Measurements from ENCODE around the gene SLU7.

SLU7 gene

DNA sequence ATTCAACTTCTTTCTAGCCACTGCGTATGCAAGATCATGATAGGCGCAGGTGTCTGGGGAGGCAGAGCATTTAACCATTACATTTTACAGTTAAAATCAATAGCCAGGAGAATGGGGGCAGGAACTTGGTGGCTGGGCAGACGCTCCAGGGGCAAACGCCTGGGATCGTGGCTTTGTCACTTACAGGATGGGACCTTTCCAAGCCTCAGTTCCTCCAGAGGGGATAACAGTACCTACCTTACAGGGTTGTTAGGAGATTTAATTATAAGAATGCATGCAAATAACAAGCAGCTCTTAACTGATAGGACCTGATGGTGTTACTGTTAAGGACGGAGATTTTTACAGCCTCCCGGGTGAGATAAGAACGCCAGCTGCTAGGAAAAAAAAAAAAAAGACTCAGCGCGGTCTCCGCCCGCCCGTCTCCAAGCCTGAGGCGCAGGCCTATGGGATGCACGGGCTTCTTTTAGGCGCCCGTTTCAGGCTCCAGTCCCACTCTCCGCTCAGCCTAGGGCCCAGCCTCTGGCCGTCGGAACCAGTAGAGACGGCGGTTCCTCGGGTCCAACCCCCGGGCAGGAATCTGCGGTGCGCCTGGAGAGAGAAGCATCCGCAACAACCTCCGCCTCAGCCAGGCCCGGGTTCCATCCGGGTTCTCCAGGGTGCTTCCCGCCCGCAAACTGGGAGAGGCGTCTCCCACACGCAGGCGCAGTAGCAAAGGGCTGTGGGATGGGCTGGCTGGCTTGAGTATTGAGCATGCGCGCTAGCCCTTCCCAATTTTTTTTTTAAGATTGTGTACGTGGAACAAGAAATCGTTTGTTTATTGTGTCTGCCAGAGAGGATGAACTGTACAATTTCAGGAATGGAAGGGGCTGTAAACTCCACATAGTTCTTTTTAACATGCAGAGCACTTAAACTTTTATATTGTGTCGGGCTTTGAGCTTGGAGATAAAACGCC, 19.2 kb downstream of the SLU7 start, which contains the start of gene FAM200C:
Gene FAM200C (minus strand): TSS at position 653 of the 952 bp plus-strand sequence. CDS start 4,564 bp downstream, outside the sequence.
- peak; percentile 94 for DNase-seq

DNA sequence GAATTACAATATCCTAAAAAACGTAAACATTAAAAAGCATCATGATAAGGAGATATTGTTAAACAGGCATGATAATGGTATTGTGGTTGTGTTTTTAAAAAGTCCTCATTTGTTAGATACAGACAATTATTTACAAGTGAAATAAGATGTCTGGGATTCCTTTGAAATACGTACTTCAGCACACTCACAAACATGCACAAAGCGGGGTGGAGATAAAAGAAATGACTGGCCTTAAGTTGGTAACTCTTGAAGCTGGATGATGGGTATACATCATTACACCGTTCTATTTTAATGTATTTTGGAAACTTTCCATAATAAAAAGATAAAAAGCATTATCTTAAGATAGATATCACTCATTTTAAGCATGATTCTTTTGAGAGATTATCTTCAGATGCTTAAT, 20.1 kb downstream of the SLU7 start:
- no peak for DNase-seq

DNA sequence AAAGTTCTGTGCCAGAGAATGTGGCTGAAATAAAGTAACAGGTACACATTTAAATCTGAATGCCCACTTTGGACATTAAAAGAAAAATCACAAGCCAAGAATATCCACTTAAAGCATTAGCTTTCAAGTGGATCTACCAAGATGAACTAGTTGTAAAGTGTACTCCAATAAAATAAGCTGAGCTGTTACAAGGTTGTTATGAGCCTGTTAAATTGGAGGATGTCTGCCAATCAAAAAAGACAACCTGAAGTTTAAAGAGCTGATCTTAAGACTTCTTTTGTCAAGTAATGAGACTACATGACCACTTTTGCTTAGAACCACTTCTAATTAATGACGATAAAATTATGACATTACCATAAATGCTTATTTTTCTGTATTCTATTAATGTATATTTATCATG, 21.4 kb downstream of the SLU7 start:
- no peak for DNase-seq

DNA sequence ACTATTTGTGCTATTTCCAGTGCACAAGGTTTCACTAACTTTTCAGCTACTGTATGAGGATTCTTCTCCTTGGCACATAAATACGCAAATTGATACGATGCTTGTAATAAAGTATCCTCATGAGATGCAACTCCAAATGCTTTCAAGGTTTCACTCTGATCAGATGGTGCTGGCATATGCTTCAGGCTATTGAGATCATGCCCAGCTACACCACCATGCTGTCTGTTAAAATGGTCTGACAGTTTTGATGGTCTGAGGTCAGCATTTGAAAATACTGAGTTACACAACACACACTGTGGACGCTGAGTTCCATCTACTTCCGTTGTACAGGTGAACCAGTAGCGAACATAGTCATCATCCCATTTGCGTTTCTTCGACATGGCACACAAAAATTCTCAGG, 23.8 kb downstream of the SLU7 start:
- no peak for DNase-seq

DNA sequence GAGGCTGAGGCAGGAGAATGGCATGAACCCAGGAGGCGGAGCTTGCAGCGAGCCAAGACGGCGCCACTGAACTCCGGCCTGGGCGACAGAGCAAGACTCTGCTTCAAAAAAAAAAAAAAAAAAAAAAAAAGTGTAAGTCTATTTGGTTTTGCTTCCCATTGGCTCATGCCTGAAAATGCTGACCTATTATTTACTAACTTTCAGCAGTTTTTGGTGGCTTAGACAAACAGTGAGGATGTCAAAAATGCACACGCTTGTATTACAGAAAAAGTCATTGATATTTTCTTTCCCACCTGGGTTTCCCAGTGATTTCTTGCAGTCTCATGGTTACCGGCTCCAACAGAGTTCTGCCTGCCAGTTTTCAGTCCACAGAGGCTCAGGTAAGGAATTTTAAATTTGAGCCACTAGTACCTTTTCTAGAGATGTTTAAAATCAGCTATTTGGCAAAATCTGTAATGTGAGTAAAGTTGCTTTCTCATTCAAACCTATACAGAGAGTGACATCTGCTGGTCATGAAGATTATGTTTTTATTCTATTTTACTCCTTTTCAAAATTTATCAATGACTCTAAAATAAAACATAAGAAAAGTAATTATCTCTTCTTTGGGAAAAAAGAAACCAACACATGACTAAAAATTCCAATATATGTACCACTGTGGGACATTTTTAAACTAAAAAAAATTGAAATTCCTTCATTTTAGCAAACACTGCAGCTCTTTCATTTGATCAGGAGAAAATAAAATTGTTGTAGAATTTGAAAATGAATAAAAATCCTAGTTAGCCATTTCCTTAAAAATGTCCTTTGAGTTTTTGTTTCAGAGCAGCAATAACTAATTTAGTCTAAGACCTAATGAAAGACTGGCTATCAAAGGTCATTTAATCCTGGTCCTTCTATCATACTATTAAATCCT, 27.8 kb downstream of the SLU7 start:
- DNase-seq, result peak; percentile 67

DNA sequence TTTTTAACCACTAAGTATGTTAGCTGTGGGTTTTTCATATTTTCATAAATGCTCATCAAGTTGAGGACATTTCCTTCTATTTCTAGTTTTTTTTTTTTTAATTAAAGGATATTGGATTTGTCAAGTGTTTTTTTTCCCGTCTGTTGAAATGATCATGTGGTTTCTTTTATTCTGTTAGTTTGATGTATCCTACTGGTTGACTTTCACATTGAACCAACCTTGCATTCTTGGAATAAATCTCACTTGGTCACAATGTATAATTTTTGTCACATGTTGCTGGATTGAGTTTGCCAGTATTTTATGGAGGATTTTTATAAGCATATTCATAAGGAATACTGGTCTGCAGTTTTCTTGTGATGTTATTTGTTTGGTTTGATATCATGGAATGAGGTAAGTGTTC, 31.4 kb downstream of the SLU7 start:
- no peak for DNase-seq

DNA sequence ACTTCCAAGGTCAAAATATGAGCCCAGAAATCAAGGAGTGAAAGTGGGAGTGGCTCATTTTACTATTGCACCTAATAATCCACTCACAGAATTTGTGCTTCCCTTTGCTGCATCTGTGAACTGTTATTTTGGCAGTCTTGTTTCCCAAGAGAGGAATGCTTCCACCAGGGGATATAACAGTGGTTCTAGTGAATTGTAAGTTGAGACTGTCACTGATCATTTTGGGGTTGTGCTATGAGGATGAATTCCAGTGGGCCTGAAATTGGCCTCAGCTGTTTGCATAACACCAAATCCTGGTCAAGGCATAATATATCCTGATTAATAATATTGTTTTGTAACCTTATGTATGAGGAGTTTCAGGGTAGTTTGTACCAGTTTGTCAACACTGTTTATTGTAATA, 33.4 kb downstream of the SLU7 start:
- DNase-seq, result no peak

DNA sequence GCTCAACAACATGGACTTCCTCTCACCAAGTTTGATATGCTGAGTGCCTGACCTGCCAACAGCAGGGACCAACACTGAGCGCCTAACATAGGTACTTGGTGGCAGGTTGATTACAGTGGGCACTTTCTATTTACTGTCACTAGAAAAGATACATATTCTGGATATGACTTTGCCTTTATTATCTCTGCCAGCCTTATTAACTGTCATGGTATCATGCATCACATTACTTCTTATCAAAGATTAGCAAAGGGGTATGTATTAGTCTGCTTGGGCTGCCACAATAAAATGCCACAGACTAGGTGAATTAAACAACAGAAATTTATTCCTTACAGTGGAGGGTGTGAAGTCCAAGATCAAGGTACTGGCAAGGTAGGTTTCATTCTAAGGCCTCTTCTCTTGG, 34.2 kb downstream of the SLU7 start:
- DNase-seq, result no peak

DNA sequence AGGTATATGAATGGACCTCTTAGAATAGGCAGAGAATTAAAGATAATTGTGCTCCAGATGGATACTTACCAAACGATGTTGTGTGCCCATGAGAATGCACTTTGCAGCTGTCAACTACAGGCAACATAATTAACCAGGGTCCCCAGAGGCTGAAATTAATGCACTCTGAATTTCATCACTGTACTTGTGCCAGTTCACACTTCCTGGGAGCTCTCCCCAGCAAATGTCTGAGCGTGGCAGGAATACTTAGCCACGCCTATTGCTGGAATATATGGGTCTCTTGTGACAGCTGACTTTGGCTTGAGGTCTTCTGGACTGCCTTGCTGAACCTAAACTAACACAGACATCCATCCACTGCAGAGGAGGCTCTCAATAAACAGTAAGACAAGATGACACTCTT, 36.5 kb downstream of the SLU7 start:
- DNase-seq, result no peak

DNA sequence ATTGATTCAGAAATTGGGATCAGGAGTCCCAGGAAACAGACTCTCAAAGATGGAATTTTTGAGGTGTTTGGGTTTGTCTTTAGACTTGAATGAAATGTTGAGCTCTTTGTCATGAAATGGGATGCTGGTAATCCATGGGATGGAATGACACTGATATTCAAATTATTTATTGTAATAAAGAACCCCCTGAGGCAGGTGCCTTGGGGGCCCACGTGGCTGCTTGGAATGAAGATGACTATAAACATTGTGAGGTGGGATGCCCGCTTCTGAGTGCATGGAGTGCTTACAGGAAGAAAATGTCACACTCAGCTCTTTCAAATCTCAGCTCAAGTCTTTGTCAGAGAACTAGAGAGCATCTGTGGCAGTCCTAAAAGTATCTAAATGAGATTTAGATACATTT, 38.8 kb downstream of the SLU7 start:
- DNase-seq, result no peak

DNA sequence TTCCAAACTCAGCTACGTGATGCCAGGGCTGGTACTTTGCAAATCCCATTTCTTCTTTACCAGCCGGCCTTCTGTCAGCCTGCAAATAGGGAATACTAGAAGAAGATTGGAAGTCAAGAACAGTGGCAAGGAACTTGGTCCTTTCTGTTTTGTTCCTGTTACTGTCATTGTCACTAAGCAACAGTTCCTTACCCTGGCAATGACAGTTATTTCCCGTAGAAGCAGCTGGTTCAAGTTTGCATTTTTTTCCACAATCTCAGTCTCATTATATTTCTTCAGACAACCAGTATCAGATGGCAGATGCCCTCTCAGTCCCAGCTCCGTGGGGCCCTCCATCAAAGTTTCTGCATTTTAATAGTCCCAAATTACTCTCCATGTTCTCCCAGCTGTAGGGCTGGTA, 39.4 kb downstream of the SLU7 start:
- no peak for DNase-seq

DNA sequence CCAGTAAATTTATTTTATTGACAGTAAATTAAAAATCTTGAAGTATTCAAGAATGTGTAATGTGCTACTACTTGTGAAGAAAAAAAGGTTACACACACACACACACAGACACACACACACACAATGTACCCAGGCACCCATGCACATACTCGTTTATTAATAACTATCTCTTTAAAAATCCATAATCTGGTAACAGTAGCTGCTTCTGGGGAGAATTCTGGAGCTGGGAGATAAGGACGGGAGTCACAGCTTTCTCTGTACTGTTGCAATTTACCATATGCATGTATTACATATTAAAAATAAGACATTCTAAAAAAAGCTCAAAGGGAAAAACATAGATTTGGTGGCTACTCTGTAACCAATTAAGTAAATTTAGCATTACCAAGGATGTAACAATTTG, 40.6 kb downstream of the SLU7 start:
- peak; percentile 76 for DNase-seq

DNA sequence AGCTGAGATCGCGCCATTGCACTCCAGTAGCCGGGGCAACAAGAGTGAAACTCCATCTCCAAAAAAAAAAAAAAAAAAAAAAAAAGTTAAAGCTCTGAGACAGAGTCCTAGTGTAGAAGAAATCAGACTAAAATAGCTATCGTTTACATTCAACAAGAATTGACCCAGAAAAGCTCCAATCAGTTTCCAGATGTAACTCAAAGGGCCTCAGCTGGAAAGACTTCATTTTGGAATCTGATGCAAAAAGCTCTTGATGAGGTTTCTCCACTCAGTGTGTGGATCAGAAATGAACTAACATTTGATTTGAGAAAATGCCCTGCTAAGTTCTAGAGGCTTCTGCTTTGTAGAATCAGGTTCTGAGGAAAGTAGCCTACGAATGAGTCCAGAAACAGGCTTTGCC, 41.2 kb downstream of the SLU7 start:
- DNase-seq, result no peak

DNA sequence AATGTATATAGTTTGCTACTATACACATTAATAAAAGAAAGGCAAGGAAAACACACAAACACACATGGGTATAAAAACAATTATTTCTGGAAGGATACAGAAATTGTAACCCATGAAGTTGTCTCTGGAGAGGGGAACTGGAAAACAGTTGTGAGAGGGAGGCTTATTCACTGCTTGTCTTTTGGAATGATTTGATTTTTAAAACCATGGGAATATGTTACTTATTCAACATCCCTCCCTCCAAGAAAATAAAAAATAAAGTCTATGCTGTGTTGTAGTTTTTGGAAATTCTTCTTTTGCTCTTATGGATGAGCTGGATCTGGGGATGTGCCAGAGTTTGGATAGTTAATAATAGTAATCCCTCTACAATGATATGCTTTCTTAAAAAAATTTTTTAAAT, 42.5 kb downstream of the SLU7 start:
- no peak for DNase-seq

DNA sequence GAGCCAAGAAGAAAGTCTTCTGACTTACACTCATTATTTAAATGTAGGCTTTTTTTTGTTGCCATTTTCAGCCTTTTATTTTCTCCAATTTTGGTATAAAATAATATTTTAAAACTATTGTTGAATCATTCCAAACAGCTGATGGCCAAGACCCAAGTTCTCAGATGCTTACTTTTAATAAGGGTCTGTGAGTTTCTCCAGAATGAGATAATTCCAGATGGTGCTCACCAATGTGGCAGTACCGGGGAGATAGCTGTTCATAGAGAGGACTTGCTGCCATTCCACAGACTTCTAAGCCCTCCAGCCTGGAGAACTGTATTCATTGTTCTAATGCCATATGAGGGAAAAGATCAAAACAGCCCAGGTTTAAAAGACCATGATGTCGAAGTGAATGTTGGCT, 43.2 kb downstream of the SLU7 start:
- no peak for DNase-seq

DNA sequence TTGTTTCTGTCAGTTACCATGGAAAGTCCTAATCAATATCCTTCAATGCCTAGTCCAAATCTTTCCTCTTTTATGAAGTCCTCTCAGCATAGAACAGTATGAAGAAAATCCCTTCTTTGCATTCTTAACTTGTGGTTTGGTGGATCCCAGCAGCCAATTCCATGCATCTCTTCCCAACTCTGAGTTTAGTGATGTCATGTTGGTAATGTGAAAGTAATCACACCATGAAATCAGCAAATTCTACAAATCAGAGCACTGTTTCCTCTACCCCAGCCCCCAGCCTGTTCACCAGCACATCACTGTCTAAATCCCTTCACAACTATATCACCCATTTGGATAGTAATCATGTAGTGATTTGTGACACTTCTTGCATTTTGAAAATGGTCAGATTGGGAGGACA, 43.7 kb downstream of the SLU7 start:
- DNase-seq, result no peak

DNA sequence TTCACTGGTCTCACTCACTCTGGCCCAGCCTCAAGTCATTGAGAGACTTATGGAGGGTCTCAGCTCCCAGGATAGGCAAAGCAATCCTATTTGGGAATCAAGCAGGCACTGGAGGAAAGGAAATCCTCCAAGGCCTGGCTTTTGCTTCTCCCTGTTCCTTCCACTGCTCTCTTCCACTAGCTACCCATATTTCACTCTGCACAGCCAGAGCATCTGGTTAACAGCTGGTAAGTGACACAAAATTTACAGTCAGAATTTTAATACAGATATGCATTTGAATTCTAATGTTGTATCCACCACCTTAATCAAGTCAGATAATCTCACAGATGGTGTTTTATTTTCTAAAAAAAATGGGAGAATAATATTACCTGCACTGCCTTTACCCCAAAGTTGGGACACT, 47.6 kb downstream of the SLU7 start:
- no peak for DNase-seq

DNA sequence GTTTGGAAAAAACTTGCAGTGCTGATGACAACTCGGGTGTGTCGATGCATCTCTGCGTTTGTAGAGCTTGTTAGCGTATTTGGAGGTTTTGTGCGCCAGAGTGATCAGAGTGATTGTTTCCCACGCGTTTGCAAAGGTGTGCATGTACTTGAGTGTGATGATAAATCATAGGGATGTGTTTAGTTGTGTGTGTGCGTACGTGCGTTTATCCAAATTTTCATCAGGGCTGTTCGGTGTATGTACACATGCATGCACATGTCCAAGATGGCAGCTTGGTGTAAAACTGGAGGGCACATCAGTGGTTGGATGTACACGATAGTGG, 48.2 kb downstream of the SLU7 start:
- no peak for DNase-seq

DNA sequence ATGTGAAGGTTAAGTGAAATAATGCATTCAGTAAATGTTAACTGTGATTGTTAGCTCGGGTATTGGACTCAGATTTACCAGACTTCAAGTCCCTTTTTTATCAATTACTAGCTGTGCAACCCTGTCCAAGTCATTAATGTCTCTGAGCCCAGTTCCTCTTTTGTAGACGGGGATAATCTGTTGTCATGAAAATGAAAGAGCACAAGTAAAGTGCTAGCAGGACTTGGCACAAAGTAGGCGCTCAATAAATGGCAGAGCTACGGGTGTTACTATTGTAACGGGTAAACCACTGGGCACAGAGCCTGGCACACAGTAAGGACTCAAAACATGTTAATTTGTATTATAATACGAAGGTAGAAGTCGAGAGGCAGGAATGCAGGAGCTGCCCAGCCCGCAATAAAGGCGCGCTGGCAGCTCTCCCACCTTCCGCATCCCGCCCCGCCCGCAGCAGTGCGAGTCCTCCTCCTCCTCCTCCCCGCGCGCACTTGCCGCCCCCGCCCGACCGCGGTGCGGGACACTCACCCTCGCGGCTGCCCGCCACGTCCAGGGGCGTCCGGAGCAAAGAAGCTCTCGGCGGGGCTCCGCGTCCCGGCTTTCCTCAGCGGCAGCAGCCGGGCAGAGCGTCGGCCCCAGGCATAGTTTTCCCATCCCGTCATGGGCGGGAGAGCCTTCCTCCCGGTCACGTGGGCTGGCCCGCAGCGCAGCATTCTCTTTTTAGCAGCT, 48.7 kb downstream of the SLU7 start, which contains the start of gene C1QTNF2:
Gene C1QTNF2 (minus strand): TSS at position 637 of the 723 bp plus-strand sequence. CDS start 15,615 bp downstream, outside the sequence.
- DNase-seq, result peak; percentile 28

DNA sequence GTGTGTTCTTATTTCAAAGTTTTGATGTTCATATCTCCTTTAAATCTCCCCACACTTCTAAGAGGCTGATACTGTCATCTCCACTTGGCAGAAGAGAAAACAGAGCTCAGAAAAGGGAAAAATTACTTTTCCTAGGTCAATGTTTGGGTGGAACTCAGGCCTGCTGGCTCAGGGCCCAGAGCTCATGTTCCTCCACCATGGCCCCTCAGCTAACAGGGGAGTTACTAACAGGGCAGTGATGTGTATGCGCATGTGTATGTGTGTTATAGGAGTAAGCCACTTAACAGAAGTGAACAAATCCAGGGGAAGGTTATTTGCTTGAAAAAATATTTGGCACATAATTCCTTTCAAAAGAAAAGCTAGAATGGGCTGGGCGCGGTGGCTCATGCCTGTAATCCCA, 51.0 kb downstream of the SLU7 start:
- DNase-seq, result no peak

DNA sequence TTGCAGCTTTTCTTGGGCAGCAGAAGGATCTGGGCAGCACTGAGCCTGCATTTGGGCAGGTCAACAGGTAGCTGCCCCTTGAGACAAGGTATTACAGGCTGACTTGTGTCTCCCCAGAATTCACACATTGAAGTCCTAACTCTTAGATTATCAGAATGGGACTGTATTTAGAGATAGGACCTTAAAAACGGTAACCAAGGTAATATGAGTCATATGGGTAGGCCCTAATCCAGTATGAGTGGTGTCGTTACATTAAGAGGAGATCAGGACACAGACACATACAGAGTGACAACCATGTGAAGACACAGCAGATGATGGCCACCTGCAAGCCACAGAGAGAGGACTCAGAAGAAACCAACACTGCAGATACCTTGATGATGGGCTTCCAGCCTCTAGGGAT, 51.6 kb downstream of the SLU7 start:
- peak; percentile 18 for DNase-seq

DNA sequence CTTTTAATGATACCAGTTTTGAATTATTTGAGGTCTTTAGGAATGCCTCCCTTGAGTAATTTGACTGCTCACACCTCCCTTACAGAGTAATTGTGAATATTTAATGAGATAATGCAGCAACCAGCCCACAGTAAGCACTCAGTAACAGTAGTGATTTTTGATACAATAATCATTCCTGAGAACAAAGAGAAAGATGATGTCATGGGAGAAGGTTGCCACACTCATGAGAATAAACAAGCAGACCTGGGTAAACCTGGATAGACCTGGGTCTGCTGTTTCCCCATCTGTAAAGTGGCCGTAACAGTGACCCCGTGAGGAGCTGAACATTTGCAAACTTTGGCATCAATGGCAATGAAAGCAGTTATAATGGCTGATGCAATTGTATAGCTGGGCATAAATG, 52.7 kb downstream of the SLU7 start:
- DNase-seq, result no peak

All from OCI-M1 (cell line).